Lower leg skin (tissue), 4 donors: ENCODE results near the gene STK17B. TPM values are rescaled to one million over a fixed set of nuclear protein-coding genes. Genes with fewer than 3 reads are reported as not detected.

Source experiments
- DNase-seq, 2 donors: peaks; one replicate each; pipeline ENCODE4 v3.0.0-alpha.2; 2019; ENCODE audit warnings: low spot score in 2 of 2
- H3K4me3 ChIP-seq: fragments of 200-600 bp; sonication (generic); 2 replicates; pipeline ENCODE4 v1.5.1; 2017; ENCODE audit warnings: mild to moderate bottlenecking, low read depth; ENCODE audit not compliant: poor library complexity, severe bottlenecking
- CTCF ChIP-seq, 3 donors: fragments of 450-650 bp; IDR thresholded peaks; one replicate each; pipeline ENCODE4 v1.5.1; 2016; ENCODE audit warnings: antibody characterized with exemption in 3 of 3, mild to moderate bottlenecking in 3 of 3, moderate library complexity in 2 of 3
- POLR2A ChIP-seq, 2 donors: fragments of 450-650 bp; IDR thresholded peaks; one replicate each; pipeline ENCODE4 v1.6.1; 2016 to 2017; ENCODE audit warnings: antibody characterized with exemption in 2 of 2, mild to moderate bottlenecking in 1 of 2, moderate library complexity in 1 of 2
- WGBS, 2 donors: methylation state at CpG; one replicate each; pipeline ENCODE4 v1.1.5; 2018; 5-methylcytosine and 5-hydroxymethylcytosine counted together
- intact Hi-C: fragments of 100-400 bp; cut with DNase I; formaldehyde crosslinking; loops from one replicate; pipeline ENCODE4 v1.15.0; 2023; ENCODE audit warnings: low total_unique reads
- total RNA-seq, 4 donors: library from RNA; depleted of rRNA; stranded (reverse); fragments of >200 nt; gene quantifications; one replicate each; pipeline ENCODE4 v1.1.0, GENCODE V29; 2016

The STK17B gene
- total RNA-seq, 4 donors from 2014 or later, result 25.4 to 42.0 (median 35.5) TPM

DNA sequence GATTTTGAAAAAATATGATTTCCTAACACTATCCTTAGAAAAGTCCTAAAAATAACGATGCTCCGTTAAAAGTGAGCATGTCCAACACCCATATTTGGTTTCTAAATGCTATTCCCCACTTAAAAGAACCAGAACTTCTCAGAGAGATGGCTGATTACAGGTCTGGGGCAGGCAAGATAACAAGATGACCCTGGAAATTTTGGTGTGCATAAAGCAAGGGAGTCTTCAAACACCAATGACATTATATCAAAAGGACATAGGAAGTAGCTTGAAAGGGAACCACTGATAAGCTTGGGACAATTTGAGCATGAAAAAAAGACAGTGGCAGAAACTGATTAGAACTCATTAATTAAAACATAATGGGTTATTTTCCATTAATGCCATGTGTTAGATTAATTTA, 17.9 kb downstream of the STK17B start:
- H3K4me3 ChIP-seq, result no peak overlapping the region
- 91 to 95% methylated on average over 2 of the region's 2 CpGs for WGBS, 2 donors
- intact Hi-C loops, result no loop called here
- no peak for DNase-seq
- TF ChIP-seq POLR2A (IDR thresholded peaks at IDR 0.05), result no peak
- TF ChIP-seq CTCF (IDR thresholded peaks at IDR 0.05), result no peak

DNA sequence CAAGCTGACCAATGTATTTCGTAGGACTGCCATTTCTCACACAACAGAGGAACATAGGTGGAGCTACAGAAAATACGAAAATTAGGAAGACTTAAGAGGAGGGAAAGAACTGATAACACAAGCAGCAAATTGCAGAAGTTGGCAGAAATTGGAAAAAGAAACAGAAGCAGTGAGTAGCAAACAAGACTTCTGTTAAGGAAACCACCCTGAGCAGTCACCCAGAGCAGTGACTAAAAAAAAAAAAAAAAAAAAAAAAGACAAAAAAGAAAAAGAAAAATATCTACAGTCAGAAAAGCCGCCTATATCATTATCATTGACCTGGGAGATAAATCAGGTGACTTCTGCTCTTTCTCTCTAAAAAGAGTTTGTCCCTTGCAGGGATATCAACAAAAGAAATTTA, 21.4 kb downstream of the STK17B start:
- no peak overlapping the region for H3K4me3 ChIP-seq
- no peak for DNase-seq
- TF ChIP-seq POLR2A (IDR thresholded peaks at IDR 0.05) (no peak), CTCF (IDR thresholded peaks at IDR 0.05) (no peak)
- 58 to 75% methylated on average over 3 of the region's 3 CpGs for WGBS, 2 donors
- intact Hi-C loops, result no loop called here

DNA sequence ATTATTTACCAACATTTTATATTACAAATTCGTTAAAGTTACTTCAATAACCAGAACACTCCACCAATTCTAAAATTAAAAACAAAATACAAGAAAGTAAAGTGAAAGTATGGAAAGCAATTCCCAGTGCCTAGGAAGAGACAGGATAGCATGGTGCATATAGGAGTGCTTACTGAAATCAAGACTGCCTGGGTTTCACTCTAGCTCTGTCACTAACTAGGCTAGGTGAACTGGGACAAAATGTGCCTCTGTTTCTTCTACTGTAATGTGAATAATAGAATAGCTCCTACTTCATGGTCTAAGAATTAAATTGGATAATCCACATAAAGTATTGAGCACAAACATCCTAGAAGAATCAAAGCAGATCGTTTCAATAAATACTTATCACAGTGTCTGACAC, 22.6 kb downstream of the STK17B start:
- no peak for DNase-seq
- TF ChIP-seq POLR2A (IDR thresholded peaks at IDR 0.05), result no peak
- TF ChIP-seq CTCF (IDR thresholded peaks at IDR 0.05), result no peak
- no peak overlapping the region for H3K4me3 ChIP-seq
- 84 to 98% methylated on average over 2 of the region's 2 CpGs for WGBS, 2 donors
- intact Hi-C loops, result no loop called here

- H3K4me3 ChIP-seq, result no peak overlapping the region
- DNase-seq, result no peak
- intact Hi-C loops, result no loop called here
- WGBS, 2 donors, result 84 to 92% methylated on average over 2 of the region's 2 CpGs
- TF ChIP-seq CTCF (IDR thresholded peaks at IDR 0.05) (no peak), POLR2A (IDR thresholded peaks at IDR 0.05) (no peak)
Measured at GRCh38 chr2:196145256-196145655, 26.1 kb downstream of the STK17B start.

- WGBS, 2 donors, result 92 to 96% methylated on average over 5 of the region's 5 CpGs
- DNase-seq, result no peak
- intact Hi-C loops, result no loop called here
- H3K4me3 ChIP-seq, result no peak overlapping the region
- TF ChIP-seq POLR2A (IDR thresholded peaks at IDR 0.05), result no peak
- TF ChIP-seq CTCF (IDR thresholded peaks at IDR 0.05), result no peak
Measured at GRCh38 chr2:196144513-196145126, 26.8 kb downstream of the STK17B start.

DNA sequence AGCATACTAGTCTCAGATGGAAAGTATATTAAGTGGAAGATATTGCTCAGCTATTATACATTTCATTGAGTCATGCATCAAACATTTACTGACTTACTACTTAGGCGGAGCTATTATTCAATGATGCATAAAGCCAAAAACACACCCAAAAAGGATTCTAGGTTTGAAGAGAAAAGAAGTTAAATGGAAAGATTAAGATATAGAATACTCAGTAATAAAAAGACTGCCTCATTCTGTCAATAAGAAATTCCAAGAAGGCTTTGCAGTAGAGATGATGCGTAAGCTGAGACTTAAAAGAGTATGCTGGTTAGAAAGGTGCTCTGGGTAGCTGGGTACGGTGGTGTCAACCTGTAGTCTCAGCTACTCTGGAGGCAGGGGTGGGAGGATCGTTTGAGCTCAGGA, 27.6 kb downstream of the STK17B start:
- no peak overlapping the region for H3K4me3 ChIP-seq
- intact Hi-C loops, result no loop called here
- TF ChIP-seq POLR2A (IDR thresholded peaks at IDR 0.05) (no peak), CTCF (IDR thresholded peaks at IDR 0.05) (no peak)
- DNase-seq, result no peak
- 89 to 94% methylated on average over 4 of the region's 4 CpGs for WGBS, 2 donors
